ENCODE measurements around the gene MRTFA.

DNA sequence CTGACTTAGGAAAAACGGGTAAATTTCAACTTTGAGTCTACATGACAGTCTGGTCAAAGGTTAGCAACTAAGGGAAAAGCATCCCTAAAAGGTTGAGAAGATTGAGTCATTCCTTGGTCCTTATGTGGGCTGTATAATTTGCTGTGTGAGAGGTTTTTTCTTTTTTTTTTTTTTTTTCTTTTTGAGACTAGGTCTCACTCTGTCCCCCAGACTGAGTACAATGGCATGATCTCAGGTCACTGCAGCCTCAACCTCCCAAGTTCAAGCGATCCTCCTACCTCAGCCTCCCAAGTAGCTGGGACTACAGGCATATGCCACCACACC lies 101.4 kb downstream of the MRTFA start:
- TF ChIP-seq POLR2A (IDR thresholded peaks at IDR 0.05; ENCODE audit: low read length) (no peak), GATA1 (IDR thresholded peaks at IDR 0.05; ENCODE audit: low read depth, low read length) (no peak)

All from erythroblast (primary cell).